SK-N-SH treated with all-trans-retinoic acid at 6 μM for 48 hours (cell line): ENCODE data around the gene GPRASP3.
"Not testable (repeated sequence)": the region's sequence is repeated elsewhere in the genome, so short reads cannot be mapped to it uniquely, and the experiment has no call there.

Experiments used
- ATAC-seq: fragments of 200-7000 bp; cut with Tn5 transposase; 3 replicates; pipeline ENCODE4 v1.9.1; 2020; ENCODE audit warnings: mild to moderate bottlenecking, moderate library complexity
- ARNTL ChIP-seq: fragments of 450-650 bp; formaldehyde crosslinking; IDR thresholded peaks from 2 replicates; pipeline ENCODE4 v1.5.0; 2020; ENCODE audit warnings: low read depth, mild to moderate bottlenecking, moderate library complexity, borderline replicate concordance
- BACH2 ChIP-seq: fragments of 250-450 bp; sonication (Bioruptor Pico); IDR thresholded peaks from 2 replicates; pipeline ENCODE4 v1.9.0; 2021; ENCODE audit warnings: mild to moderate bottlenecking, borderline replicate concordance
- ESRRG ChIP-seq: fragments of 250-450 bp; sonication (Bioruptor Pico); IDR thresholded peaks from 2 replicates; pipeline ENCODE4 v1.6.1; 2021; ENCODE audit warnings: mild to moderate bottlenecking
- GLIS3 ChIP-seq: fragments of 250-450 bp; sonication (Bioruptor Pico); IDR thresholded peaks from 2 replicates; pipeline ENCODE4 v1.5.0; 2020; ENCODE audit warnings: mild to moderate bottlenecking, moderate library complexity
- OSR1 ChIP-seq: fragments of 250-450 bp; sonication (Bioruptor Pico); IDR thresholded peaks from 2 replicates; pipeline ENCODE4 v1.8.0; 2022; ENCODE audit warnings: moderate library complexity, mild to moderate bottlenecking, inconsistent platforms
- PPARA ChIP-seq: fragments of 250-450 bp; sonication (Bioruptor Pico); IDR thresholded peaks from 2 replicates; pipeline ENCODE4 v1.5.0; 2020; ENCODE audit warnings: mild to moderate bottlenecking, borderline replicate concordance
- RARB ChIP-seq: fragments of 250-450 bp; sonication (Bioruptor Pico); IDR thresholded peaks from 2 replicates; pipeline ENCODE4 v1.8.0; 2021; ENCODE audit warnings: mild to moderate bottlenecking, moderate library complexity
- SNAI2 ChIP-seq: fragments of 250-450 bp; sonication (Bioruptor Pico); IDR thresholded peaks from 2 replicates; pipeline ENCODE4 v1.5.0; 2020; ENCODE audit warnings: mild to moderate bottlenecking, moderate library complexity
- TCF4 ChIP-seq: fragments of 250-450 bp; sonication (Bioruptor Pico); IDR thresholded peaks from 2 replicates; pipeline ENCODE4 v1.8.0; 2021; ENCODE audit warnings: mild to moderate bottlenecking, moderate library complexity, borderline replicate concordance
- TOX ChIP-seq: fragments of 250-450 bp; sonication (Bioruptor Pico); IDR thresholded peaks from 2 replicates; pipeline ENCODE4 v1.8.0; 2021; ENCODE audit warnings: mild to moderate bottlenecking, moderate library complexity, borderline replicate concordance
- ZC3H10 ChIP-seq: fragments of 250-450 bp; sonication (Bioruptor Pico); IDR thresholded peaks from 2 replicates; pipeline ENCODE4 v1.5.1; 2021; ENCODE audit warnings: mild to moderate bottlenecking, moderate library complexity
- ZFP3 ChIP-seq: fragments of 250-450 bp; sonication (Bioruptor Pico); IDR thresholded peaks from 2 replicates; pipeline ENCODE4 v1.5.0; 2020; ENCODE audit warnings: mild to moderate bottlenecking, moderate library complexity
- ZFP30 ChIP-seq: fragments of 450-650 bp; formaldehyde crosslinking; IDR thresholded peaks from 2 replicates; pipeline ENCODE4 v1.5.0; 2022; ENCODE audit warnings: mild to moderate bottlenecking, moderate library complexity
- ZNF565 ChIP-seq: fragments of 450-650 bp; formaldehyde crosslinking; conservative IDR thresholded peaks from 2 replicates; pipeline ENCODE4 v1.5.0; 2020; ENCODE audit warnings: low read depth, mild to moderate bottlenecking, moderate library complexity
- ZNF70 ChIP-seq: fragments of 450-650 bp; formaldehyde crosslinking; IDR thresholded peaks from 2 replicates; pipeline ENCODE4 v1.5.0; 2020; ENCODE audit warnings: mild to moderate bottlenecking, moderate library complexity
- ZNF8 ChIP-seq: fragments of 450-650 bp; formaldehyde crosslinking; IDR thresholded peaks from 2 replicates; pipeline ENCODE4 v1.5.0; 2020; ENCODE audit warnings: mild to moderate bottlenecking, moderate library complexity
- TF ChIP-seq, protein P1 (sequence below): fragments of 250-450 bp; sonication (Bioruptor Pico); IDR thresholded peaks from 2 replicates; pipeline ENCODE4 v1.8.0; 2020; ENCODE audit warnings: mild to moderate bottlenecking, moderate library complexity, borderline replicate concordance
- TF ChIP-seq, protein P2 (sequence below): fragments of 250-450 bp; sonication (Bioruptor Pico); IDR thresholded peaks from 2 replicates; pipeline ENCODE4 v1.5.1; 2020; ENCODE audit warnings: low read depth, mild to moderate bottlenecking, moderate library complexity
- TF ChIP-seq, protein P3 (sequence below): fragments of 250-450 bp; sonication (Bioruptor Pico); IDR thresholded peaks from 2 replicates; pipeline ENCODE4 v1.8.0; 2021; ENCODE audit warnings: low read depth, mild to moderate bottlenecking, moderate library complexity, borderline replicate concordance
- TF ChIP-seq, protein P4 (sequence below): fragments of 250-450 bp; sonication (Bioruptor Pico); IDR thresholded peaks from 2 replicates; pipeline ENCODE4 v1.5.1; 2021; ENCODE audit warnings: mild to moderate bottlenecking, moderate library complexity

Gene GPRASP3

DNA sequence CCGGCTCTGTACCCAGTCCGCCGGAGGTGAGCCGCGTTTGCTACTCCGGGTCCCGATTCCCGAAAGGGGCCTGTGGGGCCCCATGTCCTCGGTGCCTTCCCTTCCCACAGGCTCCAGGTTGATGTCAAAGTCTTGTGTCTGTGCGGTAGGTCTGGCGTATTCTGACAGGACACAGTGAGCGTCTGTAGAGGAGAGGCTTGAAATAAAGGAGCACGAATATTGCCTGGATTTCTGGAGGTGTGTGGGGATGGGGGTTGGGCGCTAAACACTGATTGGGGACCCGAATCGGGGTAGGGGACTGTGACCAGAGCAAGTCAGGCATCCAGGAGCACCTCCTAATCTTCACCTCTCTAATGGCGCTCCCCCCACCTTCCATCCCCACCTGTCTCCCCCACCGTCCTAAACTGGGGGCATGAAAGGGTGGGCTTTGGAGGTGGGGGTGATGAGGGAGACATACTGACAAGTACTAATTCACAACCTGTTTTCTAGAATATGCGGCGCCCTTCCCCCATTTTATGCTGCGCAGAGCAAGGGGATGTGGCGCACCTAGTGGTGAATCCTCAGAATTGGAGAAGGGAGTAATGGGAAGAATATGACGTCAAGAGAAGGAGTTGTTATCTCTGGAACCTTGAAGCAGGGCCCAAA is 7.4 kb upstream of the GPRASP3 start:
- ATAC-seq: peak; percentile 82
- TF ChIP-seq ZNF8 (CRISPR knock-in tag) (no peak), PPARA (CRISPR knock-in tag) (no peak)

DNA sequence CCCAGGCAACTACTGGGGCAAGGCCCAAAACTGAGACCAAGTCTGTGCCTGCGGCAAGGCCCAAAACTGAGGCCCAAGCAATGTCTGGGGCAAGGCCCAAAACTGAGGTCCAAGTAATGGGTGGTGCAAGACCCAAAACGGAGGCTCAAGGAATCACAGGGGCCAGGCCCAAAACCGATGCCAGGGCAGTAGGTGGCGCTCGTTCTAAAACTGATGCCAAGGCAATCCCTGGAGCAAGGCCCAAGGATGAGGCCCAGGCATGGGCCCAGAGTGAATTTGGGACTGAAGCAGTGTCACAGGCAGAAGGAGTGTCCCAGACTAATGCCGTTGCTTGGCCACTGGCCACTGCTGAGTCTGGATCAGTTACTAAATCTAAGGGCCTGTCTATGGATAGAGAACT is 5.5 kb upstream of the GPRASP3 start:
- ATAC-seq: no peak
- no peak for TF ChIP-seq ZNF565 (CRISPR knock-in tag)
- TF ChIP-seq ARNTL (CRISPR knock-in tag): no peak
- TF ChIP-seq PPARA (CRISPR knock-in tag): no peak
- TF ChIP-seq, protein P1, sequence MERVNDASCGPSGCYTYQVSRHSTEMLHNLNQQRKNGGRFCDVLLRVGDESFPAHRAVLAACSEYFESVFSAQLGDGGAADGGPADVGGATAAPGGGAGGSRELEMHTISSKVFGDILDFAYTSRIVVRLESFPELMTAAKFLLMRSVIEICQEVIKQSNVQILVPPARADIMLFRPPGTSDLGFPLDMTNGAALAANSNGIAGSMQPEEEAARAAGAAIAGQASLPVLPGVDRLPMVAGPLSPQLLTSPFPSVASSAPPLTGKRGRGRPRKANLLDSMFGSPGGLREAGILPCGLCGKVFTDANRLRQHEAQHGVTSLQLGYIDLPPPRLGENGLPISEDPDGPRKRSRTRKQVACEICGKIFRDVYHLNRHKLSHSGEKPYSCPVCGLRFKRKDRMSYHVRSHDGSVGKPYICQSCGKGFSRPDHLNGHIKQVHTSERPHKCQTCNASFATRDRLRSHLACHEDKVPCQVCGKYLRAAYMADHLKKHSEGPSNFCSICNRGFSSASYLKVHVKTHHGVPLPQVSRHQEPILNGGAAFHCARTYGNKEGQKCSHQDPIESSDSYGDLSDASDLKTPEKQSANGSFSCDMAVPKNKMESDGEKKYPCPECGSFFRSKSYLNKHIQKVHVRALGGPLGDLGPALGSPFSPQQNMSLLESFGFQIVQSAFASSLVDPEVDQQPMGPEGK: no peak
- no peak for TF ChIP-seq ZFP30 (CRISPR knock-in tag)
- TF ChIP-seq ESRRG (CRISPR knock-in tag): no peak
- TF ChIP-seq GLIS3 (CRISPR knock-in tag): no peak
- TF ChIP-seq RARB (CRISPR knock-in tag): no peak
- TF ChIP-seq, protein P2, sequence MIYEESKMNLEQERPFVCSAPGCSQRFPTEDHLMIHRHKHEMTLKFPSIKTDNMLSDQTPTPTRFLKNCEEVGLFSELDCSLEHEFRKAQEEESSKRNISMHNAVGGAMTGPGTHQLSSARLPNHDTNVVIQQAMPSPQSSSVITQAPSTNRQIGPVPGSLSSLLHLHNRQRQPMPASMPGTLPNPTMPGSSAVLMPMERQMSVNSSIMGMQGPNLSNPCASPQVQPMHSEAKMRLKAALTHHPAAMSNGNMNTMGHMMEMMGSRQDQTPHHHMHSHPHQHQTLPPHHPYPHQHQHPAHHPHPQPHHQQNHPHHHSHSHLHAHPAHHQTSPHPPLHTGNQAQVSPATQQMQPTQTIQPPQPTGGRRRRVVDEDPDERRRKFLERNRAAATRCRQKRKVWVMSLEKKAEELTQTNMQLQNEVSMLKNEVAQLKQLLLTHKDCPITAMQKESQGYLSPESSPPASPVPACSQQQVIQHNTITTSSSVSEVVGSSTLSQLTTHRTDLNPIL (CRISPR knock-in tag): no peak
- TF ChIP-seq SNAI2 (CRISPR knock-in tag): no peak
- TF ChIP-seq, protein P3, sequence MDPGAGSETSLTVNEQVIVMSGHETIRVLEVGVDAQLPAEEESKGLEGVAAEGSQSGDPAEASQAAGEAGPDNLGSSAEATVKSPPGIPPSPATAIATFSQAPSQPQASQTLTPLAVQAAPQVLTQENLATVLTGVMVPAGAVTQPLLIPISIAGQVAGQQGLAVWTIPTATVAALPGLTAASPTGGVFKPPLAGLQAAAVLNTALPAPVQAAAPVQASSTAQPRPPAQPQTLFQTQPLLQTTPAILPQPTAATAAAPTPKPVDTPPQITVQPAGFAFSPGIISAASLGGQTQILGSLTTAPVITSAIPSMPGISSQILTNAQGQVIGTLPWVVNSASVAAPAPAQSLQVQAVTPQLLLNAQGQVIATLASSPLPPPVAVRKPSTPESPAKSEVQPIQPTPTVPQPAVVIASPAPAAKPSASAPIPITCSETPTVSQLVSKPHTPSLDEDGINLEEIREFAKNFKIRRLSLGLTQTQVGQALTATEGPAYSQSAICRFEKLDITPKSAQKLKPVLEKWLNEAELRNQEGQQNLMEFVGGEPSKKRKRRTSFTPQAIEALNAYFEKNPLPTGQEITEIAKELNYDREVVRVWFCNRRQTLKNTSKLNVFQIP (CRISPR knock-in tag): no peak
- no peak for TF ChIP-seq BACH2 (CRISPR knock-in tag)
- TF ChIP-seq ZFP3 (CRISPR knock-in tag): no peak
- TF ChIP-seq ZNF8 (CRISPR knock-in tag): no peak
- TF ChIP-seq ZNF70 (CRISPR knock-in tag): no peak
- no peak for TF ChIP-seq TOX (CRISPR knock-in tag)
- no peak for TF ChIP-seq OSR1
- TF ChIP-seq, all 23 proteins: peak for 0

DNA sequence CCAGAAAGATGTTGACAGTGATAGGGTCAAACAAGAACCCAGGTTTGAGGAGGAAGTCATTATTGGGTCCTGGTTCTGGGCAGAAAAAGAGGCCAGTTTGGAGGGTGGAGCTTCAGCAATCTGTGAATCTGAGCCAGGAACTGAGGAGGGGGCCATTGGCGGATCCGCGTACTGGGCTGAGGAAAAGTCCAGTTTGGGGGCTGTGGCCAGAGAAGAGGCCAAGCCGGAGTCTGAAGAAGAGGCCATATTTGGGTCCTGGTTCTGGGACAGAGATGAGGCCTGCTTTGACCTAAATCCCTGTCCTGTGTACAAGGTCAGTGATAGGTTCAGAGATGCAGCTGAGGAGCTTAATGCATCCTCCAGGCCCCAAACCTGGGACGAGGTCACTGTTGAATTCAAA is 4.6 kb upstream of the GPRASP3 start:
- ATAC-seq: no peak
- TF ChIP-seq ARNTL (CRISPR knock-in tag) (no peak), ZC3H10 (CRISPR knock-in tag) (no peak), GLIS3 (CRISPR knock-in tag) (no peak), TCF4 (CRISPR knock-in tag) (no peak), TOX (CRISPR knock-in tag) (no peak), ZNF8 (CRISPR knock-in tag) (no peak), SNAI2 (CRISPR knock-in tag) (no peak)
- TF ChIP-seq, protein P4, sequence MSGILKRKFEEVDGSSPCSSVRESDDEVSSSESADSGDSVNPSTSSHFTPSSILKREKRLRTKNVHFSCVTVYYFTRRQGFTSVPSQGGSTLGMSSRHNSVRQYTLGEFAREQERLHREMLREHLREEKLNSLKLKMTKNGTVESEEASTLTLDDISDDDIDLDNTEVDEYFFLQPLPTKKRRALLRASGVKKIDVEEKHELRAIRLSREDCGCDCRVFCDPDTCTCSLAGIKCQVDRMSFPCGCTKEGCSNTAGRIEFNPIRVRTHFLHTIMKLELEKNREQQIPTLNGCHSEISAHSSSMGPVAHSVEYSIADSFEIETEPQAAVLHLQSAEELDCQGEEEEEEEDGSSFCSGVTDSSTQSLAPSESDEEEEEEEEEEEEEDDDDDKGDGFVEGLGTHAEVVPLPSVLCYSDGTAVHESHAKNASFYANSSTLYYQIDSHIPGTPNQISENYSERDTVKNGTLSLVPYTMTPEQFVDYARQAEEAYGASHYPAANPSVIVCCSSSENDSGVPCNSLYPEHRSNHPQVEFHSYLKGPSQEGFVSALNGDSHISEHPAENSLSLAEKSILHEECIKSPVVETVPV (CRISPR knock-in tag): no peak
- TF ChIP-seq, protein P2 (CRISPR knock-in tag): no peak
- TF ChIP-seq, protein P1: no peak

DNA sequence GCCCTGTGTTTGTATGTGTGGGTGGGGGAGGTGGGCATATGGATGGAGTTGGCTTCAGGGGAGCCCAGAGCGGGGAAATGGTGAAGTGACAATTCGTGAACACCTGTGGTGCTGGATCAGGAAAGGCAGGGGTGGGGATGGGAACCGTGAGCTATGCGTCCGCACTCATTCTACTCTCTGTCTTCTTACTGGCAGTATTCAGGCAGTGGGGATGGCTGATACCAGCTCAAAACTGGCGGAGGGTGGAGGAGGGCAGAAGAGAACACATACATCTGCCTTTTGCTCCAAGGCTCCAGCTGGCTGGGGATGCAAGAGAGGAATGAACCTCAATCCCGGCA is 595 bp downstream of the GPRASP3 start:
- not testable (repeated sequence) for ATAC-seq
